Astrocyte of the cerebellum (primary cell): ENCODE results near the gene KRTDAP.

Experiments
- DNase-seq: peaks from one replicate; pipeline ENCODE4 v3.0.0-alpha.2; 2011; ENCODE audit warnings: low read depth
- H3K4me3 ChIP-seq: 2 replicates; pipeline ENCODE4 v1.5.1; 2011; ENCODE audit warnings: mild to moderate bottlenecking, low read depth, low read length, moderate library complexity
- in situ Hi-C: cut with HindIII; loops from 2 replicates; pipeline ENCODE4 v1.10.0; 2017; ENCODE audit warnings: low sequenced_read_pairs
- TF ChIP-seq, protein P1 (sequence below): IDR thresholded peaks from 2 replicates; pipeline ENCODE4 v1.5.1; 2012; ENCODE audit warnings: low read length, low read depth, moderate library complexity, mild to moderate bottlenecking; ENCODE audit errors: missing control alignments

Gene KRTDAP

DNA sequence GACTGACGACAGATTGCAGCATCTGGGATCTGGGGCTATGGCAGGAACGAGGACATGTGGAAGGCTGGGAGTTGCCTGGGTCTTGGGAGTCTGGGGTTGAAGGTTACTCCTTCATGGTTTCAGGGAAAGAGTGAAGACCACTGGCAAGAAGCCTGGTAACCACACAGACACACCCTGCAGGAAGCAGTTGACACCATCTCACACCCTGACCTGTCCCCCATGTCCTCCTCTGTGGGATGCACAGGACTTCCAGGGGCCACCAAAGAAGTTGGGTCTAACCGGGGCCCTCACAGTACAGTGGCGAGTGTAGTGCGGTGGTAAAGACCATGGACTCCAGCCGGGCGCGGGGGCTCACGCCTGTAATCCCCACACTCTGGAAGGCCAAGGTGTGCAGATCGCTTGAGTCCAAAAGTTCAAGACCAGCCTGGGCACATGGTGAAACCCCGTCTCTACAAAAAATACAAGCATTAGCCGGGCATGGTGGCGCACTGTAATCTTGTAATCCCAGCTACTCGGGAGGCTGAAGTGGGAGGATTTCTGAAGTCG is 52.8 kb downstream of the KRTDAP start:
- no peak for DNase-seq
- TF ChIP-seq, protein P1, sequence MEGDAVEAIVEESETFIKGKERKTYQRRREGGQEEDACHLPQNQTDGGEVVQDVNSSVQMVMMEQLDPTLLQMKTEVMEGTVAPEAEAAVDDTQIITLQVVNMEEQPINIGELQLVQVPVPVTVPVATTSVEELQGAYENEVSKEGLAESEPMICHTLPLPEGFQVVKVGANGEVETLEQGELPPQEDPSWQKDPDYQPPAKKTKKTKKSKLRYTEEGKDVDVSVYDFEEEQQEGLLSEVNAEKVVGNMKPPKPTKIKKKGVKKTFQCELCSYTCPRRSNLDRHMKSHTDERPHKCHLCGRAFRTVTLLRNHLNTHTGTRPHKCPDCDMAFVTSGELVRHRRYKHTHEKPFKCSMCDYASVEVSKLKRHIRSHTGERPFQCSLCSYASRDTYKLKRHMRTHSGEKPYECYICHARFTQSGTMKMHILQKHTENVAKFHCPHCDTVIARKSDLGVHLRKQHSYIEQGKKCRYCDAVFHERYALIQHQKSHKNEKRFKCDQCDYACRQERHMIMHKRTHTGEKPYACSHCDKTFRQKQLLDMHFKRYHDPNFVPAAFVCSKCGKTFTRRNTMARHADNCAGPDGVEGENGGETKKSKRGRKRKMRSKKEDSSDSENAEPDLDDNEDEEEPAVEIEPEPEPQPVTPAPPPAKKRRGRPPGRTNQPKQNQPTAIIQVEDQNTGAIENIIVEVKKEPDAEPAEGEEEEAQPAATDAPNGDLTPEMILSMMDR = no peak
- in situ Hi-C loops = no loop called here
- no peak overlapping the region for H3K4me3 ChIP-seq
